Prostate gland (tissue), 2 donors: Measurements from ENCODE around the gene ATP5F1E. TPM values are rescaled to one million over a fixed set of nuclear protein-coding genes. Genes with fewer than 3 reads are reported as not detected.

Experiments
- DNase-seq: peaks from one replicate; pipeline ENCODE4 v3.0.0-alpha.2; 2019; ENCODE audit warnings: low spot score
- H3K27ac ChIP-seq, 2 donors: fragments of 200-600 bp; sonication (generic); 2 replicates each; pipeline ENCODE4 v1.5.1; 2017 to 2019
- H3K27me3 ChIP-seq: fragments of 200-600 bp; sonication (generic); replicated peaks from 2 replicates; pipeline ENCODE4 v1.5.1; 2019; ENCODE audit not compliant: insufficient read depth
- H3K36me3 ChIP-seq, 2 donors: fragments of 200-600 bp; sonication (generic); 1 replicate in 1 of 2; 2 replicates in 1 of 2; pipeline versions ENCODE4 v1.5.1 to v1.8.1; 2017 to 2019
- H3K4me1 ChIP-seq: fragments of 200-600 bp; sonication (generic); replicated peaks from 2 replicates; pipeline ENCODE4 v1.5.1; 2019
- H3K4me3 ChIP-seq, 2 donors: fragments of 200-600 bp; sonication (generic); 2 replicates each; pipeline ENCODE4 v1.5.1; 2017 to 2019
- H3K9me3 ChIP-seq: fragments of 200-600 bp; sonication (generic); 2 replicates; pipeline ENCODE4 v1.5.1; 2017
- CTCF ChIP-seq, 4 experiments: fragments of 200-600 bp in 2 of 4; fragments of 450-650 bp in 2 of 4; sonication (generic) in 2 of 4; IDR thresholded peaks; 1 replicate in 3 of 4; 2 replicates in 1 of 4; pipeline ENCODE4 v1.5.1; 2016 to 2019; ENCODE audit warnings: antibody characterized with exemption in 4 of 4, mild to moderate bottlenecking in 2 of 4, moderate library complexity in 2 of 4
- POLR2A ChIP-seq: fragments of 450-650 bp; IDR thresholded peaks from one replicate; pipeline ENCODE4 v1.6.1; 2016; ENCODE audit warnings: antibody characterized with exemption, mild to moderate bottlenecking
- POLR2AphosphoS5 ChIP-seq: sonication (generic); formaldehyde crosslinking; IDR thresholded peaks from one replicate; pipeline ENCODE4 v1.6.1; 2017; ENCODE audit warnings: antibody characterized with exemption
- WGBS: methylation state at CpG from one replicate; pipeline ENCODE4 v1.1.5; 2018; 5-methylcytosine and 5-hydroxymethylcytosine counted together
- intact Hi-C: fragments of 100-400 bp; cut with DNase I; formaldehyde crosslinking; loops from one replicate; pipeline ENCODE4 v1.14.2; 2022
- total RNA-seq, 2 donors: library from RNA; depleted of rRNA; stranded (reverse); fragments of >200 nt; gene quantifications; one replicate each; pipeline ENCODE4 v1.1.0, GENCODE V29; 2016

The ATP5F1E gene
- total RNA-seq, 2 donors from 2014 or later, result 23.5 to 24.4 TPM

DNA sequence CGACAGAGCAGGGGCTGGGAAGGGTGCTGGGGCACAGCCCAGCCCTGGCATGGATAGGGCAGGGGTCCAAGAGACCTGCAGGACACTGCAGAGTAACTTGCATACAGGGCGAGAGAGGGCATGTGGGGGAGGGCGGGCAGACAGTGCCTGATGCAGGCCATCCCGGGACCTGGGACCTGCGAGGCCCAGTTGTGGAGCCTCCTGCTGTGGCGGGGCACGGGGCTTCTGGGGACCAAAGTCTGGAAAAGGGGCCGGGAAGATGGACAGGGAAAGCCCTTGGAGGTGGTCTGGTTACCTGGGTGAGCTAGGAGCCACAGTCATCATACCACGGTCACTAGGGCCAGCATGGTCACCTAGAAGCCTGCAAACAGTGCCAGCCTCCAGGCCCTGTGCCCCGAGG is 13.3 kb downstream of the ATP5F1E start:
- intact Hi-C loops, result no loop called here
- no peaks in the 10 kb centered on the region for H3K36me3 ChIP-seq
- no peak overlapping the region for H3K4me3 ChIP-seq
- 90% methylated on average over 10 of the region's 10 CpGs for WGBS
- no peaks in the 10 kb centered on the region for H3K27me3 ChIP-seq
- no peaks in the 10 kb centered on the region for H3K4me1 ChIP-seq
- H3K9me3 ChIP-seq, result no peaks in the 10 kb centered on the region
- TF ChIP-seq POLR2AphosphoS5 (no peak), POLR2A (no peak), CTCF (IDR thresholded peaks at IDR 0.05) (no peak)
- DNase-seq, result no peak
- no peak overlapping the region for H3K27ac ChIP-seq

- Histone ChIP-seq H3K4me3 (no peak overlapping the region), H3K36me3 (no peaks in the 10 kb centered on the region), H3K9me3 (no peaks in the 10 kb centered on the region), H3K27me3 (no peaks in the 10 kb centered on the region), H3K27ac (no peak overlapping the region), H3K4me1 (no peaks in the 10 kb centered on the region)
- TF ChIP-seq POLR2A (no peak), CTCF (IDR thresholded peaks at IDR 0.05) (no peak), POLR2AphosphoS5 (no peak)
- 94% methylated on average over 16 of the region's 16 CpGs for WGBS
- intact Hi-C loops, result no loop called here
- no peak for DNase-seq
Measured at GRCh38 chr20:59017493-59018231, 14.5 kb downstream of the ATP5F1E start.

DNA sequence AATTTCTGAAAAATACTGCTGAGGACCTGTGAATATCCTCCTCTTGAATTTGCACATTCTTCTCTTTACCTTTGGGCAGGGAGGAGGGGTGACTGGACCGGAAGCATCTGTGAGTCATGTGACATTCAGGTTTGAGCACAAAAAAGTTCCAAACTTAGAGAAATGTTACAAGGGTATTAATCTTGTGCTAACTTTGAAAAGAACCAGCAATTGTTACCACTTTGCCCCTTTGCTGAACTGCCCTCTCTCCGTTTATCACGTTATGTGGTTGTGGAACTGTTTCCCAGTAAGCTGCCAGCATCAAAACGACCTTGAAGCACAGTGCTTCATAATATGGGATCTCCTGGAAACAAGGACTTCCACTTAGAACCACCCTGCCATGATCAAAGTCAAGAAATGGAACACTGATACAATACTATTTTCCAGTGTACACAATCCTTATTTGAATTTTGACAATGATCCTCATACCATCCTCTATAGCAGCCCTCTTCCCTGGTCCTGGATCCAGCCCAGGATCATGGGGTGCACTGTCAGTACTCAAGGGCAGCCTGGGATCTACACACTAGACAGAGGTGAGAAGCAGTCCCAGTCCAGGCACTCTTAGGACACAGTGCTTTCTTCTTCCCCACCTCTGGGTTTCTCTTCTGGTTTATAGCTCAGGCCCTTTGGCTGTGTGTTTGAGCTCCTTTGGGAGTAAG is 15.2 kb downstream of the ATP5F1E start:
- Histone ChIP-seq H3K9me3 (no peaks in the 10 kb centered on the region), H3K4me1 (no peaks in the 10 kb centered on the region), H3K27me3 (no peaks in the 10 kb centered on the region), H3K4me3 (no peak overlapping the region), H3K27ac (no peak overlapping the region), H3K36me3 (no peaks in the 10 kb centered on the region)
- intact Hi-C loops, result no loop called here
- TF ChIP-seq POLR2AphosphoS5, result no peak
- TF ChIP-seq CTCF (IDR thresholded peaks at IDR 0.05), result no peak
- TF ChIP-seq POLR2A, result no peak
- DNase-seq, result no peak
- 39% methylated on average over 4 of the region's 4 CpGs for WGBS

DNA sequence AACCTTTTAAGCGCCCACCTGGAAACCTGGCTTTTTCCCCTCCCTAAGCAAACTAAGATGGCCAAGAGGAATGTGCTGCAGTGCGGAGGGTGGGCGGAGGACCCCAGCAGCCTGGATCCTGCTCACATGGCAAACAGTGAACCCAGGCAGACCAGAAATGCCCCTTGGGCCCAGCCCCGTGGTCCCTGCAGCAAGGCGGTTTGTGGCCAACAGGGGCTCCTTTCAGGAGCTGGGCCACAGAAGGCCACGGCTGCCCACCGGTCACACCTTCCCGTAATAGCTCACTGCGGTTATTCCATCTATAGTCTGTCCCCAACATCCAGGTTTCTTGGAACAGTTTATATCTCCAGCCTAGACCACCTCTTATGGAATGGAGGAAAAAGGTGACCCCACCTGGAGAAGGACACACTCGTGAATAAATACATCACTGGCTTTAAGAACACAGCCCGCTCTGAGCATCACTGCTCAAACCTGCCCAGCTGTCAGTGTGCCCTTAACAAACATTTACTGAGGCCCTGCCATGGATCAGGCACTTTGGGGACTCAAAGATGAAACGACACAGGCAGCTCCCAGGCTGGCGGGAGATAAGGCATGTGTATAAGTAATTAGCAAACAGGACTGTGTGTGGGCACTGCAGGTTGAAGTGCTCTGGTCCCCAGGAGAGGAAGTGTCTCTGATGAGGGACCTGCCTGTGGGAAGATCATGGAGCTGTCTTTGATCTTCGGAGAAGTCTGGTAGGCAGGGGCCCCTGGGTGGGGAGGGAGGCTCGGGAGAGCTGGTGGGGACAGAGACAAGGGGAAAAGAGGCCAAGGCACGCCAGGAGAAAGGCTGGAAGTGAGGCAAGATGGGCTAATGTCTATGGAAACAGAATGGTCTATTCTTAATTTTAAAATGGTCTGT is 16.1 kb downstream of the ATP5F1E start:
- Histone ChIP-seq H3K36me3 (no peaks in the 10 kb centered on the region), H3K27ac (no peak overlapping the region), H3K4me3 (no peak overlapping the region), H3K4me1 (no peaks in the 10 kb centered on the region), H3K27me3 (no peaks in the 10 kb centered on the region), H3K9me3 (no peaks in the 10 kb centered on the region)
- WGBS, result 71% methylated on average over 16 of the region's 16 CpGs
- intact Hi-C loops, result no loop called here
- TF ChIP-seq POLR2A (no peak), POLR2AphosphoS5 (no peak), CTCF (IDR thresholded peaks at IDR 0.05) (no peak)
- DNase-seq, result no peak
